ENCODE results near the gene RNF167. TPM values are rescaled to one million over a fixed set of nuclear protein-coding genes. Genes with fewer than 3 reads are reported as not detected.
A peak's percentile ranks its signal among the peaks of the same experiment; 100 is the strongest.

The RNF167 gene
- total and polyA plus RNA-seq, 2 of the 13 experiments (the other 11 are each of a cell fraction or from before 2014, with no cell fraction given), result 44.1 to 45.4 TPM

DNA sequence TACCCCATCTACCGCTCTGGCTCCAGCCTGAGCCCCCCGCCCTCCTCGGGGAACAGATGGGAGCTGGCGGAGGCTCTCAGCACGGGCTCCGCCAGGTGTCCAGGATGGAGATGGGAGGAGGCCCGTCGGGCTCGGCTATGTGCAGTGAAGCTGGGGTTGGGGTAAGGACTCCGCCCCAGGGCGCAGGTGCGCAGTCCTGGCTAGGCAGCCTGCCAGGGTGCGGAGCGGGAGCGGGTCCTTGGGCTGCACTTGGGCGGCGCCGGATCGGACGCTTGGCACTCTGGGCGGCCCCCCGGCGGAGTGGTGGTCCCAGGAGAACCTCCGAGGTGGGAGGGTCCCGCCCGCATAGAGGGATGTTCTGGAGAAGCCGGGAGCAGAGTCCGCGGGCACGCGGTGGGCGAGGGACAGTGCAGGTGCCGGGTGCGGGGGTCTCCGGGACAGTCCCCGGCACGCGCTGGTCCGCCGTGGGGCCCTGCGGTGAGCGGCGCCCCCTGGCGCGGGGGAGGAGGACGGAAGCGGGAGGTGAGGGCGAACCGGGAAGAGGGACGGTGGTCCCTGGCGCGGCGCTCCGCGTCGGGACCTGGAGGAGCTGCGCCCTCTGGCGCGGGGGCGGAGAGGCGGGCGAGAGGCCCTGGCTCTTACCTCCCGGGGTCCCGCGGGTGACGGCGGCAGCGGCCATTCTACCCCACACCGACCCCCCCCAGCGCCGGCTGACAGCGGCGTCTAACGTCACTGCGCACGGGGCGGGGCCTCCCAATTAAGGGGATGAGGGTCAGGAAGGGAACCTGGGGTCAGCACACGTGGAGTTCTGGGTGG lies 47.1 kb downstream of the RNF167 start, which contains the start of gene CAMTA2 (continued):
- TF ChIP-seq, protein P1, sequence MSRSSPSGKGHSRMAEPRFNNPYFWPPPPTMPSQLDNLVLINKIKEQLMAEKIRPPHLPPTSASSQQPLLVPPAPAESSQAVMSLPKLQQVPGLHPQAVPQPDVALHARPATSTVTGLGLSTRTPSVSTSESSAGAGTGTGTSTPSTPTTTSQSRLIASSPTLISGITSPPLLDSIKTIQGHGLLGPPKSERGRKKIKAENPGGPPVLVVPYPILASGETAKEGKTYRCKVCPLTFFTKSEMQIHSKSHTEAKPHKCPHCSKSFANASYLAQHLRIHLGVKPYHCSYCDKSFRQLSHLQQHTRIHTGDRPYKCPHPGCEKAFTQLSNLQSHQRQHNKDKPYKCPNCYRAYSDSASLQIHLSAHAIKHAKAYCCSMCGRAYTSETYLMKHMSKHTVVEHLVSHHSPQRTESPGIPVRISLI (CRISPR knock-in tag; IDR thresholded peaks at IDR 0.05; ENCODE audit: borderline replicate concordance), result no peak; the same call in 1 of the 2 replicates
- TF ChIP-seq MZF1 (CRISPR knock-in tag; IDR thresholded peaks at IDR 0.05; ENCODE audit: borderline replicate concordance) (no peak), RAD21 (CRISPR knock-in tag; IDR thresholded peaks at IDR 0.05) (peak; percentile 85), SMARCC2 (IDR thresholded peaks at IDR 0.05) (no peak), KDM5A (IDR thresholded peaks at IDR 0.05; ENCODE audit: borderline replicate concordance, low read length) (peak; percentile 54; the same call in 1 of the 2 replicates), GATA4 (IDR thresholded peaks at IDR 0.05; ENCODE audit: borderline replicate concordance, low read depth) (no peak), ZNF777 (CRISPR knock-in tag; IDR thresholded peaks at IDR 0.05) (peak; percentile 52; the same call in 1 of the 2 replicates), ZKSCAN1 (IDR thresholded peaks at IDR 0.05; ENCODE audit: low read length) (no peak), ZNF841 (CRISPR knock-in tag; IDR thresholded peaks at IDR 0.05; ENCODE audit: borderline replicate concordance) (no peak), ZC3H13 (CRISPR knock-in tag; IDR thresholded peaks at IDR 0.05) (peak; percentile 84; the same call in 1 of the 2 replicates), ZNF883 (CRISPR knock-in tag; IDR thresholded peaks at IDR 0.05; ENCODE audit: not compliant biosample characterization) (peak; percentile 76), ZFP36L1 (CRISPR knock-in tag; IDR thresholded peaks at IDR 0.05) (peak; percentile 78), IRF2 (CRISPR knock-in tag; IDR thresholded peaks at IDR 0.05) (0 out of 2 replicates have a peak, but pooled peaks have one; percentile 44), RORA (CRISPR knock-in tag; IDR thresholded peaks at IDR 0.05) (no peak)
- TF ChIP-seq, protein P2, sequence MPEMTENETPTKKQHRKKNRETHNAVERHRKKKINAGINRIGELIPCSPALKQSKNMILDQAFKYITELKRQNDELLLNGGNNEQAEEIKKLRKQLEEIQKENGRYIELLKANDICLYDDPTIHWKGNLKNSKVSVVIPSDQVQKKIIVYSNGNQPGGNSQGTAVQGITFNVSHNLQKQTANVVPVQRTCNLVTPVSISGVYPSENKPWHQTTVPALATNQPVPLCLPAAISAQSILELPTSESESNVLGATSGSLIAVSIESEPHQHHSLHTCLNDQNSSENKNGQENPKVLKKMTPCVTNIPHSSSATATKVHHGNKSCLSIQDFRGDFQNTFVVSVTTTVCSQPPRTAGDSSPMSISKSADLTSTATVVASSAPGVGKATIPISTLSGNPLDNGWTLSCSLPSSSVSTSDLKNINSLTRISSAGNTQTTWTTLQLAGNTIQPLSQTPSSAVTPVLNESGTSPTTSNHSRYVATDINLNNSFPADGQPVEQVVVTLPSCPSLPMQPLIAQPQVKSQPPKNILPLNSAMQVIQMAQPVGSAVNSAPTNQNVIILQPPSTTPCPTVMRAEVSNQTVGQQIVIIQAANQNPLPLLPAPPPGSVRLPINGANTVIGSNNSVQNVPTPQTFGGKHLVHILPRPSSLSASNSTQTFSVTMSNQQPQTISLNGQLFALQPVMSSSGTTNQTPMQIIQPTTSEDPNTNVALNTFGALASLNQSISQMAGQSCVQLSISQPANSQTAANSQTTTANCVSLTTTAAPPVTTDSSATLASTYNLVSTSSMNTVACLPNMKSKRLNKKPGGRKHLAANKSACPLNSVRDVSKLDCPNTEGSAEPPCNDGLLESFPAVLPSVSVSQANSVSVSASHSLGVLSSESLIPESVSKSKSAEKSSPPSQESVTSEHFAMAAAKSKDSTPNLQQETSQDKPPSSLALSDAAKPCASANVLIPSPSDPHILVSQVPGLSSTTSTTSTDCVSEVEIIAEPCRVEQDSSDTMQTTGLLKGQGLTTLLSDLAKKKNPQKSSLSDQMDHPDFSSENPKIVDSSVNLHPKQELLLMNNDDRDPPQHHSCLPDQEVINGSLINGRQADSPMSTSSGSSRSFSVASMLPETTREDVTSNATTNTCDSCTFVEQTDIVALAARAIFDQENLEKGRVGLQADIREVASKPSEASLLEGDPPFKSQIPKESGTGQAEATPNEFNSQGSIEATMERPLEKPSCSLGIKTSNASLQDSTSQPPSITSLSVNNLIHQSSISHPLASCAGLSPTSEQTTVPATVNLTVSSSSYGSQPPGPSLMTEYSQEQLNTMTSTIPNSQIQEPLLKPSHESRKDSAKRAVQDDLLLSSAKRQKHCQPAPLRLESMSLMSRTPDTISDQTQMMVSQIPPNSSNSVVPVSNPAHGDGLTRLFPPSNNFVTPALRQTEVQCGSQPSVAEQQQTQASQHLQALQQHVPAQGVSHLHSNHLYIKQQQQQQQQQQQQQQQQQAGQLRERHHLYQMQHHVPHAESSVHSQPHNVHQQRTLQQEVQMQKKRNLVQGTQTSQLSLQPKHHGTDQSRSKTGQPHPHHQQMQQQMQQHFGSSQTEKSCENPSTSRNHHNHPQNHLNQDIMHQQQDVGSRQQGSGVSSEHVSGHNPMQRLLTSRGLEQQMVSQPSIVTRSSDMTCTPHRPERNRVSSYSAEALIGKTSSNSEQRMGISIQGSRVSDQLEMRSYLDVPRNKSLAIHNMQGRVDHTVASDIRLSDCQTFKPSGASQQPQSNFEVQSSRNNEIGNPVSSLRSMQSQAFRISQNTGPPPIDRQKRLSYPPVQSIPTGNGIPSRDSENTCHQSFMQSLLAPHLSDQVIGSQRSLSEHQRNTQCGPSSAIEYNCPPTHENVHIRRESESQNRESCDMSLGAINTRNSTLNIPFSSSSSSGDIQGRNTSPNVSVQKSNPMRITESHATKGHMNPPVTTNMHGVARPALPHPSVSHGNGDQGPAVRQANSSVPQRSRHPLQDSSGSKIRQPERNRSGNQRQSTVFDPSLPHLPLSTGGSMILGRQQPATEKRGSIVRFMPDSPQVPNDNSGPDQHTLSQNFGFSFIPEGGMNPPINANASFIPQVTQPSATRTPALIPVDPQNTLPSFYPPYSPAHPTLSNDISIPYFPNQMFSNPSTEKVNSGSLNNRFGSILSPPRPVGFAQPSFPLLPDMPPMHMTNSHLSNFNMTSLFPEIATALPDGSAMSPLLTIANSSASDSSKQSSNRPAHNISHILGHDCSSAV (CRISPR knock-in tag; IDR thresholded peaks at IDR 0.05; ENCODE audit: borderline replicate concordance), result no peak
- TF ChIP-seq, protein P3, sequence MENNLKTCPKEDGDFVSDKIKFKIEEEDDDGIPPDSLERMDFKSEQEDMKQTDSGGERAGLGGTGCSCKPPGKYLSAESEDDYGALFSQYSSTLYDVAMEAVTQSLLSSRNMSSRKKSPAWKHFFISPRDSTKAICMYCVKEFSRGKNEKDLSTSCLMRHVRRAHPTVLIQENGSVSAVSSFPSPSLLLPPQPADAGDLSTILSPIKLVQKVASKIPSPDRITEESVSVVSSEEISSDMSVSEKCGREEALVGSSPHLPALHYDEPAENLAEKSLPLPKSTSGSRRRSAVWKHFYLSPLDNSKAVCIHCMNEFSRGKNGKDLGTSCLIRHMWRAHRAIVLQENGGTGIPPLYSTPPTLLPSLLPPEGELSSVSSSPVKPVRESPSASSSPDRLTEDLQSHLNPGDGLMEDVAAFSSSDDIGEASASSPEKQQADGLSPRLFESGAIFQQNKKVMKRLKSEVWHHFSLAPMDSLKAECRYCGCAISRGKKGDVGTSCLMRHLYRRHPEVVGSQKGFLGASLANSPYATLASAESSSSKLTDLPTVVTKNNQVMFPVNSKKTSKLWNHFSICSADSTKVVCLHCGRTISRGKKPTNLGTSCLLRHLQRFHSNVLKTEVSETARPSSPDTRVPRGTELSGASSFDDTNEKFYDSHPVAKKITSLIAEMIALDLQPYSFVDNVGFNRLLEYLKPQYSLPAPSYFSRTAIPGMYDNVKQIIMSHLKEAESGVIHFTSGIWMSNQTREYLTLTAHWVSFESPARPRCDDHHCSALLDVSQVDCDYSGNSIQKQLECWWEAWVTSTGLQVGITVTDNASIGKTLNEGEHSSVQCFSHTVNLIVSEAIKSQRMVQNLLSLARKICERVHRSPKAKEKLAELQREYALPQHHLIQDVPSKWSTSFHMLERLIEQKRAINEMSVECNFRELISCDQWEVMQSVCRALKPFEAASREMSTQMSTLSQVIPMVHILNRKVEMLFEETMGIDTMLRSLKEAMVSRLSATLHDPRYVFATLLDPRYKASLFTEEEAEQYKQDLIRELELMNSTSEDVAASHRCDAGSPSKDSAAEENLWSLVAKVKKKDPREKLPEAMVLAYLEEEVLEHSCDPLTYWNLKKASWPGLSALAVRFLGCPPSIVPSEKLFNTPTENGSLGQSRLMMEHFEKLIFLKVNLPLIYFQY (CRISPR knock-in tag; IDR thresholded peaks at IDR 0.05; ENCODE audit: borderline replicate concordance), result peak; percentile 65; the same call in 1 of the 2 replicates

Data from HepG2 (cell line).